HG03103 (cell line): ENCODE measurements around the gene MEF2C.
"Not testable (repeated sequence)": the region's sequence is repeated elsewhere in the genome, so short reads cannot be mapped to it uniquely, and the experiment has no call there.

Experiments used
- ATAC-seq: cut with Tn5 transposase; IDR thresholded peaks from one replicate; pipeline ENCODE4 v1.9.1; 2021; ENCODE audit warnings: low read depth; ENCODE audit not compliant: unreplicated experiment

Gene MEF2C

GRCh38 chr5:88813244-88813643, 69.7 kb downstream of the MEF2C start:
- no peak for ATAC-seq

- ATAC-seq, result peak; percentile 60
These were observed 74.8 kb downstream of the MEF2C start for GRCh38 chr5:88808153-88808552.

- no peak for ATAC-seq
These were observed 75.7 kb downstream of the MEF2C start for GRCh38 chr5:88807327-88807726.

GRCh38 chr5:88806338-88806737, 76.6 kb downstream of the MEF2C start:
- ATAC-seq, result no peak

GRCh38 chr5:88805151-88805784, 77.7 kb downstream of the MEF2C start:
- ATAC-seq, result no peak

- no peak for ATAC-seq
These were observed 78.5 kb downstream of the MEF2C start for GRCh38 chr5:88804444-88804843.

- no peak for ATAC-seq
These were observed 79.7 kb downstream of the MEF2C start for GRCh38 chr5:88803309-88803708.

- no peak for ATAC-seq
These were observed 82.9 kb downstream of the MEF2C start for GRCh38 chr5:88799938-88800535.

GRCh38 chr5:88798933-88799332, 84.1 kb downstream of the MEF2C start:
- not testable (repeated sequence) for ATAC-seq

GRCh38 chr5:88793797-88794196, 89.2 kb downstream of the MEF2C start:
- ATAC-seq, result not testable (repeated sequence)

GRCh38 chr5:88792144-88792840, 90.7 kb downstream of the MEF2C start:
- ATAC-seq, result no peak

- no peak for ATAC-seq
These were observed 95.1 kb downstream of the MEF2C start for GRCh38 chr5:88787856-88788255.

GRCh38 chr5:88786789-88787188, 96.2 kb downstream of the MEF2C start:
- no peak for ATAC-seq

- peak; percentile 45 for ATAC-seq
These were observed 97.0 kb downstream of the MEF2C start for GRCh38 chr5:88785746-88786565.

GRCh38 chr5:88782571-88782970, 100.4 kb downstream of the MEF2C start:
- ATAC-seq, result no peak

- ATAC-seq, result no peak
These were observed 102.2 kb downstream of the MEF2C start for GRCh38 chr5:88780736-88781135.

GRCh38 chr5:88778736-88779135, 104.2 kb downstream of the MEF2C start:
- ATAC-seq, result no peak

GRCh38 chr5:88776692-88777091, 106.3 kb downstream of the MEF2C start:
- no peak for ATAC-seq

GRCh38 chr5:88772831-88773230, 110.2 kb downstream of the MEF2C start:
- ATAC-seq, result no peak

GRCh38 chr5:88772047-88772446, 110.9 kb downstream of the MEF2C start:
- ATAC-seq, result no peak
